GM18870 (cell line): Measurements from ENCODE around the gene NRP2.

Experiments
- ATAC-seq: cut with Tn5 transposase; IDR thresholded peaks from one replicate; pipeline ENCODE4 v1.9.1; 2021; ENCODE audit warnings: moderate library complexity; ENCODE audit not compliant: unreplicated experiment

NRP2 gene

DNA sequence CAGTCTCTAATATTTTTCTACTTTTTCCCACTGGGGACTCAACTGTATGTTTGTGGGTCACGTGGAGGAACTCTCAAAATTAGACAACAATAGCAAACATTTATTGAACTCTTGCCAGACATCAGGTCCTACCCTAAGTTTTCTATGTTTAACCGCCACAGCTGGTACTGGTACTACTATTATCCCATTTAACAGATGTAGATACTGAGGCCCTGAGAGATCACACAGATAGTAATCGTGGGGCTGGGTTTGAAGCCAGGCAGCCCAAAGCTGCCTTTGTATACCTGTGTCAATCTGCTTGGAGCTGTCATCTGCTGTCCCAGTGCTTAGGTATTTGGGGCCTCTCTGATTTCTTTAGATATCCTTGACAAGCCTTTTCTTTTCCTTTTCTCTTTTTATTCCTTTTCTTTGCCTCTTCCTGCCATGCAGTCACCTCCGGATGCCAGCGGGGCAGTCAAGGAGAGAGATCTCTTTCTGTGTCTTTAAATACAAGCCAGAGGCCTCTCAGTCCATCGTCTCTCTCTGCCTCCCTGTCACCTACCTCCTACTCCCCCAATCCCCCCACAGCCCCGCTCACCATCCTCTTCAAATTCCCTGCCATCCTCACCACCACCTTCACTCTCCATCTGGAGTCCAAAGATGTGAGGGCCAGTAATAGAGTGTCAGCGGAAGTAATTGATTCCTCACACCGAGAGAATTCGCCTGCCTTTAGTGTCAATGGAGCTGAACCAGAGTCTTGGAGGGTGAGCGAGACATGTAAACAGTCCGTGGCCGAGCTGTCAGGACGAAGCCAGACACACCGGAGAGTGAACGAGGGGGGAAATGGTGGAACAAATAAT is 23.4 kb downstream of the NRP2 start:
- no peak for ATAC-seq

DNA sequence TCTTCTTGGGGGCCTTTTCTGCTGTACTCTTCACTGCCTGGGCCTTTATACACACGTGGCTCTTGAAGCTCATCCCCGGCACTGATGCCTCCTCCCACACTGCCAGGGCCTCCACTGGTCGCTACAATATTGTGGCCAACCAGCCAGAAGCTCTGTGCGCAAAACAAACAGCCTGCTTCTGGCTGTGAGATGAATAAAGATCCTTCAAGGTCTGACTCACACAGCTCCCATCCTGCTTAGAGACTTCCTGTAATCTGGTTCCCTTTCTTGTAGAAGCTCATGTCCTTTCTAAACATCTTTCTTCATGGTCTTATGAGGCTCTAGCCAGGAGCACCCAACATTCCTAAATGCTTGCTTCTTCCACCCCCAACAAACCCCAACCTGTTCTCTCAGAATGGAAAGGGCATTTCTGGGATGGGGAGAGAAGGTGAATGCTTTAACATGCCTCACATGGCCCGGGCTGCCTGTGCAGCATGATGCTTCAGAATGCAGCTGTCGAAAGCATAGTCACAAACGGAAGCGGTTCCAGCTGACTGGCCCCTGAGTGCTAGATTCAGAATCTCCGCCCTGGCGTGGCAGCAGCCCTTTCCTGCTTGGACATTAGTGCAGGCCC is 24.6 kb downstream of the NRP2 start:
- ATAC-seq, result peak; percentile 94

DNA sequence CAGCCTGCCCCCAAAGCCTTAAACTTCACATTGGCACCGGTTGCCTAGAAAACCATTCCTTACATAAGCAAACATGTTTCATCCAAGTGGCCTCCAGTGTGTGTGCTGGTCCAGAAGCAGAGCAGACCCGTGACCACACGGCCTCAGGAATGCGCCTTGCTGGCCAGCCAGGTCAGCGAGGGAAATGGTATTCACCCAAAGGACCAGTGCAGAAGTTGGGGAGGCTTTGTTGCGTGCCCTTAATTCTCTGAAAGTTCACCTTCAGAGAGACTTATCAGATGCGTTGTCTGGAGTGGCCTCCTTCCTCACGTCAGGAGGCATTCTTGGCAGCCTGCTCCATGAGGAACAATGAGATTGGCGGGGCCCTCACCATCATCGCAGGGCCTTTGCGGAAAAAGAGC is 25.9 kb downstream of the NRP2 start:
- ATAC-seq, result no peak

DNA sequence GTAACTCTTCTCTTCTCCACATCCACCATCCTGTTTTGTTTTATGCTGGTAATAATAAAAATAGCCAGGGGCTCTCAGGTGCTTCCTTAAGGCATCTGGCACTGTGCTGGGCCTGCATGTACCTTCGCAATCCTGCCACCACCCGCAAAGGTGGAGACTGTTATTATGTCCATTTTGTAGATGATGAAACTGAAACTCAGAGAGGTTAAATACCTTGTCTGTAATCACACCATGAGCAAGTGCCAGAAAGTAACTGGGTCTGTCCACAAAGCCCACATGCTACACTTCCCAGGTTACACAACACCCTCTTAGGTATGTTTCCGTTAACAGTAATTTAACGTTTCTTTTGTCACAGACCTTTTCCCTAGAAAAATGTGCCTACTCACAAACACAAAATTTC is 27.0 kb downstream of the NRP2 start:
- no peak for ATAC-seq

DNA sequence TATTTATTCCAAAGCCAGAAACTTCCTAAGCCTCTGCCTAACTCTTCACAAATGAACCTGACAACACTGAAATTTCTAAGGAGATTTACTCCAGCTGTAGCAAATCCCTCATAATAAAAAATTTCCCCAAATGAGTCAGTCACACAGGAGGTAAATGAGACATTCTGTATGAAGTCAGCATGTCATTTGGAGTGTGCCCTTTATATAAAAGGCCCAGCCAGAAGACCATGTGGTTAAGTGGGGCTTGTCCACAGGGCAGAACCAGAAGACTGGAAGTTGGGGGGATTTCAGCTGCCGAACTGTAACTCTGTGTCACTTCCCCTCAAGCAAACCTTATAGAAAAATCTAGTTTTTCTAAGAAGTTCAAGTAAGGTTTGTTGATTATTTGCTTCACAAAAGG is 30.2 kb downstream of the NRP2 start:
- no peak for ATAC-seq

DNA sequence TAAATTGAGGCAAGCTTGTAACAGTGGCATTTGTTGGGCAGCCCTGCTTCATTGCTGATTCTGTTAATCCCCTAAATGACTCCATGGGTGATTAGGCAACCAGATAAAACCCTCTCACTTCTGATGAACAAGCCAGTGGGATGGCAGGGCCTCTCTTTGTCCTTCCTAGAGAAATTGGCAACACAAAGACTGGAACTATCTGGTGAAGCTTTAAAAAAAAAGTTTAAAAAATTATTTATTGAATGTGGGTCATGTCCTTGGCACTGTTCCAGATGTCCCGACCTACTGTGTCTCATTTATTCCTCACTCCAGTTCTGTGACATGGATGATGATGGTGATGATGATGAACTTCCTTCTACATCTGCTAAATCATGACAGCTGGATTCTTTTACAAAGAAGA is 30.8 kb downstream of the NRP2 start:
- no peak for ATAC-seq

DNA sequence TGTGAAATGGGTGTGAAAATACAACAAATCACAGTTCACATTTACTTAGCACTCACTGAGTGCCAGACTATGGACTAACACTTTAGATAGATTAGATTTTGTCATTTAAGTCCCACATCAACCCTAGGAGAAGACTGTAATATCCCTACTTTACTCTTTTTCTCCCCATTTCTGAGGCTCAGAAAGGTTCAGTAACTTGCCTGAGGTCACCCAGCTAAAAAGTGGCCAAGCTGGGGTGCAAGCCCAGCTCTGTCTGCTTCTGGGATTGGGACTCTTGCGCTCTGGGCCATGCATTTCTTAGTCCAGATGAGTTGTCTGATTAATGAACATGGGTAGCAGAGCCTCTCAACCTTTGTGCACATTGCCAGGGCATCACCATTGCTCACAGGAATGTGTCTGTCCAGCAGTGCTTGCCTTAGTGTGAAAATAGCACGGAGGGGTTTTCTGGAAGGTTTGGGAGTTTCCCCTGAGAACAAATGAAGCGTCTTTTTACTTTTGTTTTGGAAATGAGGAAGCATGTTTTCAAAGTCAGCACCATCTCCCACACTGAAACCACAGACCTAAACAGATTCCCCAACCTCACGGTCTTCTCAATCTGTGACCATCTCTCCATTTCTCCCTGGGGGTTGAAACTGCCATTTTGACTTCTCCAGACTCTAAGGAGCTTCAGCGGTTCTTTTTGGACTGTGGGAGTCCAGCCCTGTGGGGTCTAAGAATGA is 31.9 kb downstream of the NRP2 start:
- ATAC-seq, result peak; percentile 78

DNA sequence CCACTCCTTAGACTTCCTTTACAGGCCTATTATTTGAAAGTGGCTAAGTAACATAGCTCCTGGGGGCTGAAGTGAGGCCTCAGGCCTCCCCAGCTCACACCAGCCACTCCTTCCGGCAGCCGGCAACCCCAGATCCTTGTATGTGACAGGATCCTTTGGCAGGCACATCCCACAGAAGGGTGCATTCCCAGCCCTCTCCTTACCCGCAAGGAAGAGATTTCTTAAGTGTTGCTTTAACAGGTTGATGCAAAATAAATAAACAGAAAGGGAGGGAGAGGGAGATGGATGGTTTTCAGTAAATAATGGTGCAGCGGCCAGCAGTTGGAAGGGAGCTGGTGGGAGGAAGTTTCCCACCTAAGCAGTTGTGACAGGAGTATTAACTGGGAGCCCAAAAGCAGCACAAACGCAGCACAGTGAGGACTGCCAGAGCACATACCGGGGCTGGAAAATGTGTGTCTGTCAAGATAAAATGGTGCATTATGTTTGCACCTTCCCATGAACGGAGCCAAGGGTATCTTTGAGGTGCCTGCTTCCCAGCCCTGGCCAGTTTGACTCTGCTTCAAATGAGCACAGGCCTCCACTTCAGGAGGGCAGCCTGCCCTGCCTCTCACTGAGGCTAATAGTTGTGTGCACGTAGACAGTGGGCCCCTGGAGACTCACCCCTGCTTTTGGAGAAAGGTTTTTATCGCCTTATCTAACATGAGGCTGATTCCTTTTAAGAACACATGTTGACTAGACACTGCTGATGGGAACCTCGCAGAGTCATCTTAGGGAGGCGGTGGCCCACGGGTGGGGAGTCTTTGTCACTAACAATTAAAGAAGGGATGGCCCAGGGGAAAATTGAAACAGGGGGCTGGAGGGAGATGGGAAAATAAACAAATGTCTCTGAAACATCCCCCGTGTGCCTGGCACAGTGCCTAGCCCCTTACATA is 32.8 kb downstream of the NRP2 start:
- no peak for ATAC-seq

DNA sequence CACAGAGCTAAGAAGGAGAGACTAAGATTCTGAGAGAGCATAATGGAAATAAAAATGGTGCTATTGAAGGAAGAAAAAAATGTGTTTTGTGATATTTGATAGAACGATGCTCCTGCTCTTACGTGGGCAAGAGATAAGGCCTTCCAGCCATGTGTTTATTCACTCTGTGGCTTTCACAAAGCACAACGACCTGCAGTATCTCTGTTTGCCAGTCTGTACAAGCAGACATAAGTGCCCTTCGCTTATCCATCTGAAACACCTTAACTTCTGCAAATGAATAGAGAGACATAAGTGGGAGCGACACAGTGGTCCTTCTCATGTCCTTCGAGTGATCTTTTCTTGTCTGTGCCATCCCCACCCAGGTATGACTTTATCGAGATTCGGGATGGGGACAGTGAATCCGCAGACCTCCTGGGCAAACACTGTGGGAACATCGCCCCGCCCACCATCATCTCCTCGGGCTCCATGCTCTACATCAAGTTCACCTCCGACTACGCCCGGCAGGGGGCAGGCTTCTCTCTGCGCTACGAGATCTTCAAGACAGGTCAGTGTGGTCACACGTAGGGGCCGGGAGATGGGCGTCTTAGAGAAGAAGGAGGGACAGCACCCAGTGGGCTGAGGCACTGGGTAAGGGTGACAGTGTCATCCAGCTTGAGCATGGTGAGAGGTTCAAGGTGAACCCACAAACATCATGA is 33.7 kb downstream of the NRP2 start:
- no peak for ATAC-seq

DNA sequence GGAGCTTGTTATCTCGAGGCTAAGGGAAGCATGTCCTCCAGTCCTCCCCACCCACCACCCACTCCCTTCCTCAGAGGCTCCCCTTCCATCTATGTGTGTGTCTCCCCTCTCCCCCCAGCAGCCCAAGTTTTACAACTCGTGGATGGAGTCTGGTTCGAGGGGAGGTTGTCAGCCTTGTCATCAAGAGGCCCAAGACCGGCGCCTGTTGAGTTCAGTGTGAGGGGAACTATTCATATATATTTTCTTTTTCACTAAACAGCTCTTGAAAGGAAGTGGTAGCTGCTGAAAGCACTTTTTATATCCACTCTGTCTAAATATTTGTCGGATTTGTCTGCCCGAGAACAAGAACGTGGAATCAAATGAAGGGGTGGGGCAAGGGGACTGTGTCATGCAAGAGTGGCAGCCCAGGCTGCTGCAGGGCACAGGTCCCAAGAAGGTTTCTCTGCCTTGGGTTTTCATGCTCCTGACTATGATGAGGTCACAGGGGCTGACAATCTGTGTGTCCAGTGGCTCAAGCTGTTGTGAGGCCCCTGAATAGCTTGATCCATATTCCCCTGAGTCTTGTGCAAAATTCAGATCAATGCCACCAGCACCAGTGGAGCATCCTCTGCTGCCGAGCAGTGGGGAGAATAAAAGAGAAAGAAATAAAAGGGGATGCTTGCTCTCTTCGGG is 35.0 kb downstream of the NRP2 start:
- no peak for ATAC-seq

DNA sequence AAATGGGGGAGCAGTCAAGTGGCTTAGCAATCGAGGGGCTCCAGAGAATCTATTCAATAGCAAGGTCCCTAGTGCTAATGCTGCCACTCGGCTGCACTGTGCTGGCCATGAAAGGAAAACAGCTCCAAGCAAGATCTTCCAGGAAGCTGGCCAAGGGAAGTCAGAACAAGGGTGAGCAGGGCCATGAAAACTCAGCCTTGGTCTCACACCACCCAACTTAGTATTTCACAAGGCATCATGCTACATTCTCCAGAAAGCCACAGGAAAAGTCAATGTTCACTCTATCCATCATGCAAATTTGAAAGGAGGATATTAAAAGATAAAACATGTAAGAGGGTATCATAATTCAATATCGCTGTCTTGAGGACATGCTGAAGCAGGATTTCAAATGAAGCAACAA is 35.7 kb downstream of the NRP2 start:
- no peak for ATAC-seq

DNA sequence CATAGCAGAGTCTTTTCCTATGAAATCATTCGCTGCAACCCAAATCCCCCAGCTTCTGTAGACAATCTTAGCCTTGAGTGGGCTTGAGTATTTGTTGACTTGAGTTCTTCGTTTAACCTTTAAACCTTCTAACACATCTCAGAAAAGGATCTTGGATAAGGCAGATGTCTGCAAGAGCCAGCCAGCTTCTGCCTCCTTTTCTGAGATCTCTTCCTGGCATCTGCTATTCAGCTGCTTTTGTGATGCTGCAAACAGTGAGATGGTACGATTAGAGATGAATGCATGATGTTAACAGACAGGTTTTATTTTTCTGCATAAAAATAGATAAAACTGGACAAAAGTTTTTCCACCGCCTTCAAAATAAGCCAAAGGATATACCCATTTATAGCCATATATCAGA is 37.5 kb downstream of the NRP2 start:
- ATAC-seq, result no peak

DNA sequence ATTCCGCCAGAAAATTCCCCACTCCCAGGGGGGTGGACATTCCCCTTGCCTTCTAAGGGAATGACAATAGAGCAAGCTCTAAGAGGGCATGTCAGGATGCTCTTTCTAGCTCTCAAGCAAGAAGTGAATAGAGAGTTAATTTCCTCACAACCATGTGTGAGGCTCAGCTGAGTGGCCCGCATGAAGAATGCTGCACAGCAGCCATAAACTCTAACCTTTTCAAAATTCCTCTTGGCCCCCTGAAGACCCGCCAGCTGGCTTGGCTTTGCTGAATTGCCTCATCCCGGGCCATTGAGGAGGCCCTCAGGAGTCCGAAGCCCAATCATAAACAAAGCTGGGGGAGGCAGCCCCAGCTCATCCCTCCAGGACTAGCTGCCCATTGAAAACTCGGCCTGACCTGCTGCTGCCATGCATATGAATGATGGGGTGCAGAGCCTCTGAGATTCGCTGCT is 38.2 kb downstream of the NRP2 start:
- ATAC-seq, result no peak

DNA sequence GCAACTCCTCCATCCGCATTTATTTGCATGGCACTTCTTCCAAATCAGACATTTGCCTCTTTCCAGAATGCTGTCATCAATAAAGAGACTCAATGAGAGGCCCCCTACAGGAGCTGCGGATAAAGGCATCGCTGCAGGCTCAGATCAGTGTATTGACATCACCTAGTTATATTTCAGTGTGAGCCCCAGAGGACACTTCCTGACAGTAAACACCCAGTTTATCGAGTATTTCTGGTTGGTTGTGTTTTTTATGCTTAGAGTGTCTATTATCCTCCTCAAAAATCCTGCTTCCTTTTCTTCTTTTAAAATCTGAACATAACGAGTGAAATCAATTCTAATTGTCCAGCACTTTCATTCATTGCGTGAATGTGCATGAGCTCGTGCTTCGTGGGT is 38.8 kb downstream of the NRP2 start:
- no peak for ATAC-seq

DNA sequence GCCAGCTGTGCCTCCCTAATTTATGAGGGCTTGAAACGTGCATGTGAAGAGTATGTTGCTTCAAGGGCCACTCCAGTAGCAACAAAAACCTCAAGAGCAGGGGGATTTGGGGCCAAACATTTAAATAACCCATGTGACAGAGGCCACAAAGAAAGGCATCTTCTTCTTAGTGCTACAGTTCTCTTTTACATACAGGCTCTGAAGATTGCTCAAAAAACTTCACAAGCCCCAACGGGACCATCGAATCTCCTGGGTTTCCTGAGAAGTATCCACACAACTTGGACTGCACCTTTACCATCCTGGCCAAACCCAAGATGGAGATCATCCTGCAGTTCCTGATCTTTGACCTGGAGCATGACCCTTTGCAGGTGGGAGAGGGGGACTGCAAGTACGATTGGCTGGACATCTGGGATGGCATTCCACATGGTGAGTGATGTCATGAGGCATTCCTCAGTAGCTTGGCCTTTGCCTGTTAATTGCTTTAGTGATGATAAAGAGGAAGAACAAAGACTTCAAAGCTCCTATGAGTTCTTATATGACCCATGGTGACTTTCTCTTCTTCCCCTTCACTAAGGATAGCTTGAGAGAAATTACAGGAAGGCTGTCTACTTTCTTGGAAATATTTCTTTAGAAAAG is 40.1 kb downstream of the NRP2 start:
- ATAC-seq, result no peak

DNA sequence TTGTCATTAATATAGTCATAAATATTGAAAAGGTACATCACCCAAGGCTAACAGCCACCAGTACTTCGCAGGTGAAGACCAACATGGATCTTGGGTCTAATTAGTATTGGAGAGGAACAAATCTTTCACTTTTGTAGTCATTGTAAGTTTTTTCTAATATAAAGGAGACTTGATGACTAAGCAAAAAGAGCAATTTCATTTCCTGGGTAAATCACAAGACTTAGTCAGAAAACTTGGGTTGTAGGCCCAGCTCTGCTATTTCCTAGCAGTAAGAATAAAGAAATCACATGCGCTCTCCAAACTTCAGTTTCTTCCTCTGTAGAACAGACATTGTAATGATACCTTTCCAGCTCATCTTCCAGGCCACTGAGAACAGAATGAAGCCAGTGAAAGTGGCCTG is 40.9 kb downstream of the NRP2 start:
- no peak for ATAC-seq

DNA sequence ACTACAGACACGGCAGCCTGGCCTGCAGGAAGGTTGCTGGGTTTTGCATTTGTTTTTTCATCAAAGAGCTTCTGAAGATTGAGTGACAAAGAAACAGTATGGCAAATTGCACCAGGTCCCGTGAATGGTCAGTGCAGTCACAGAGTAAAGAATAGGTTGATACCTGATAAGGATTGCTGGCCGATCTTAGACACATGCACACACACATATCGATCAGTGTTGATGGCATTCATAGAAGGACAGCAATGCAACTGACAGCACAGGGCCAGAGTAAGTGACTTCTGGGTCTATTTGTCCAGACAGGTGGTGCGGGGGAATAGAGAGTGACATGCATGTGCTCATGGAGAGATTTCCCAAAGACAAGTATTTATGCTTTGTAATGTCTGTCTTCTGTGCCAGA is 42.8 kb downstream of the NRP2 start:
- ATAC-seq, result no peak

DNA sequence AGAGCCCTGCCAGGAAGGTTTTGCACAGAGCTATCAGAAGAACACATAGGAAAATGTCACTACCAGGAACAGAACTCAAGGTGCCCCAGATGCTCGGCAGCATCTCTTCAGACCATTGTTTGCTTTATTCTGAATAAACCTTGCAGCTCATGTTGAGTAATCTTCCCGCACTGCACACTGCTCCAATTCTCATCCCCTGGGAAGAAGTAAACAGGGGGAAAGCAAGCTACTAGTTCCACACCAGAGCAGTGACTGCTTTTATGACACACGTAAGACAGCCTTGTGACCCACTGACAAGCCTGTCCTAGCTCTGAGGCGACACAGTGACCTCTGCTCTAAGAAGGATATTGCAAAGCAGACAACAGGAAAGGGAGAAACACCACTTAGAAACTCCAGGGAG is 44.2 kb downstream of the NRP2 start:
- ATAC-seq, result no peak

DNA sequence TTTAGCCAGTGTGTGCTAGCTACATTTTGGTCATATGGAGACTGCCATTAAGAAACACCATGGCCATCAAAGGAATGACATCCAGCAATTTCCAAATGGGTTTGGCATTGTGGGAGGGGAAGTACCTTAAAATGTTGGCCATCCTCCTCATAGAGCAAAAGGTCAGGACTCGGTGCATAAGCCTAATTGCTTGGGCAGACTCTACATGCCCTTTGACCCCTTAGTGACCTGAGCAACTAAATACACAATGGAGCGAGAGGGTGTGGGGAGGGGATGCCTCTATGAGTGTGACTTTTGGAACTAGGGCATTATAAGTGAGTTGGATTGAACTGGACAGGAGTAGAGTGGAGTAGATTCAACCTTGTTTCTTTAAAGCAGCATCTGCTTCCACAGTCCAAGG is 44.9 kb downstream of the NRP2 start:
- ATAC-seq, result no peak
